HG02938 (cell line): ENCODE data around the gene GSTT2.
"Not testable (repeated sequence)": the region's sequence is repeated elsewhere in the genome, so short reads cannot be mapped to it uniquely, and the experiment has no call there.

Source experiments
- ATAC-seq: cut with Tn5 transposase; IDR thresholded peaks from one replicate; pipeline ENCODE4 v1.9.1; 2021; ENCODE audit warnings: mild to moderate bottlenecking, moderate library complexity; ENCODE audit not compliant: unreplicated experiment

Gene GSTT2

DNA sequence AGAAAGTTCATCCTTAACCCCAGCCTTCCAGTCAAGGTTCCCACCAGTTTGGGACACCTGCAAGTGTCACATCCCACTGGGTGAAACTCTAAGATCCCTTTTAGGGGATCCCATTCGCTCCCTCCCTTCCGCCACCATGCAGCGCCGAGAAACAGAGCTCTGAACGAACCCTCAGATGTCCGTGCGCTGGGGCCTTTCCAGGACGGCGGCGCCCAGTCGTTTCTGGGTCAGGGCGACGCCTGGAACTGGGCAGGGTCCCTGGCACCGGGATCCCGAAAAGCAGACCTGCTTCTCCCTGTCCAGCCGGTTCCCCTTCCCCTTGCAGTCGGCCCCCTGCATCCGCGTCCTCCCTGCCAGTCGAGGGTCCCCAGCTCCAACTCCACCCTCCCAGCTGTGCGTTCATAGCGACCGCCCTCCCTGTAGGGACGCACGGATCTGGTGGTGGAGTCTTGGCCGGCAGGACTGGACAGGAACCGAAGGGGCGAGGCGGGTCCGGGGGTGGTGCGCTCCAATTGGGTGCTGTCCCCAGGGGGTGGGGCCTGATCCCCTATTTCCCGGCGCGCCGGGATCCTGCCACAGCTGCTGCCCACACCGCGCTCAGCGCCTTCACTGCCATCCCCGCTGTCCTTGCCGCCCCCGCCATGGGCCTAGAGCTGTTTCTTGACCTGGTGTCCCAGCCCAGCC lies at the start of gene GSTT2:
Gene GSTT2 (plus strand): TSS at position 578 of the 684 bp plus-strand sequence.
- ATAC-seq: not testable (repeated sequence)

DNA sequence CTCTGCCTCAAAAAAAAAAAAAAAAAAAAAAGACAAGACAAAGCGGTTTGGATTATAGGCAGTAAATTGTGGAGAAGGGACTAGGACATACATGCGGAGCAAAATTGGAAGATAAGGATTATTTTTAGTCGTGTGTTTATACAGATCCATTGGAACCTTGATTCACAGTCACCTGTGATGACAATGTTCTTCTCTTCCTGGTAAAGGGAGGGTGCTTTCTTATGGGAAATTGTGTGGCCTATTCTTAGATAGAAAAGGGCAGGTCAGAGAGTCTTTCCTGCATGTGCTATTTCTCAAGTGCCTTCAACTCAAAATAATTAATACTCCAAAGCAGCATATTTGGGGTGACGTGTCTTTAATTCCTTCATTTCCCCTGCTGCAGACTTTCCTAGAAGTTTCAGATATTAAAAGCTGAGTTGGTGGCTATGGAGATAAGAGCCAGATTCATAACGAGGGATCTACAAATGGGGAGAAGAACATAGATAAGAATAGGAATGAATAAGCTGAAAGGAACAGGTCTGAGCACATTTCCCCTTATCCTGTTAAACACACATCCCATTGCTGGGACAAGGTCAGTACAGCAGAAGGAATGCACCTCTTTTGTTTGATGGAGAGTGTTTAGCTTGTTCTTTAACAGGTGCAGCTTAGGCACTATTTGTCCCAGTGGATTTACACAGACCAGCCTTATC lies 41.5 kb upstream of the GSTT2 start:
- ATAC-seq: no peak

DNA sequence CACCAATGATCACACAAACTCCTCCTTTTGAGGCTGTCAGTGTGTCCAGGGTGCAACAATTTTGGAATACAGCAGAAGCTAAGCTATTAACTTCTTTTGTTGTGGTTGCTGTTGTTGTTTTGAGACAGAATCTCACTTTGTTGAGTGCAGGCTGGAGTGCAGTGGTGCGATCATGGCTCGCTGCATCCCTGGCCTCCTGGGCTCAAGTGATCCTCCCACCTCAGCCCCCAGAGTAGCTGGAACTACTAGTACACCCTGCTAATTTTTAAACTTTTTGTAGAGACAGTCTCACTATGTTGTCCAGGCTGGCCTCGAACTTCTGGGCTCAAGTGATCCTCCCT lies 40.9 kb upstream of the GSTT2 start:
- no peak for ATAC-seq

DNA sequence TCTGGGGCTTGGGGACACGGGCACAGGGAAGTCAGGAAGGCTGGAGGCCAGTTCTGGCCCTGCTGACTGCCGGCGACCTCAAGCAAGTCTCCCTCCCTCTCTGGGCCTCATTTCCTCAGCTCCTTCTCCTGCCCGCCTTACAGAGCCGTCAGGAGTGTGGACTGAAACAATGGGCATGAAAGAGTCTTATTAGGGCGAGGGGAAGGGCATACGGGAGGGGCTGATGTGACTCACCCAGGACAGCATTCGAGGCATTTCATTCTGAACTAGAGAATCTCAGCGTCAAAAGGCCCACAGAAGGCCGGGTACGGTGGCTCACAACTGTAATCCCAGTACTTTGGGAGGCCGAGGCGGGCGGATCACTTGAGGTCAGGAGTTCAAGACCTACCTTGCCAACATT lies 39.8 kb upstream of the GSTT2 start:
- not testable (repeated sequence) for ATAC-seq

DNA sequence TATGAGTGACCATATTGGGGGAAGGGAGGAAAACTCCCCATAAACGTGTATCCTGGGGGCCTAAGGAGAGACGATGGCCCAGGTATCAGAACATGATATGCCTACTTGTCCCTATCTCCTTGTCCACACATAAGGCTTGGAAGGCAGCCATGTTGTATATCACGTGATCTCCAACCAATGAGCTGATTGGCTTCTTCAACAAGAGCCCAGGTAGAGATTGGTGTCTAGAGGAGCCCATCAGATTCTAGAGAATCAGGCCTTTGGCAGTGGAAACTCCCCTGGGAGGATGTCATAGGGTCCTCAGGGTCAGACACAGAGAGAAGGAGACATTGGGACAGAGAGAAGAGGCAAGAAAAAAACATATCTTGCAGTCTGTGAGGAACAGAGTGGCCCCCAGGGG lies 32.5 kb upstream of the GSTT2 start:
- not testable (repeated sequence) for ATAC-seq

DNA sequence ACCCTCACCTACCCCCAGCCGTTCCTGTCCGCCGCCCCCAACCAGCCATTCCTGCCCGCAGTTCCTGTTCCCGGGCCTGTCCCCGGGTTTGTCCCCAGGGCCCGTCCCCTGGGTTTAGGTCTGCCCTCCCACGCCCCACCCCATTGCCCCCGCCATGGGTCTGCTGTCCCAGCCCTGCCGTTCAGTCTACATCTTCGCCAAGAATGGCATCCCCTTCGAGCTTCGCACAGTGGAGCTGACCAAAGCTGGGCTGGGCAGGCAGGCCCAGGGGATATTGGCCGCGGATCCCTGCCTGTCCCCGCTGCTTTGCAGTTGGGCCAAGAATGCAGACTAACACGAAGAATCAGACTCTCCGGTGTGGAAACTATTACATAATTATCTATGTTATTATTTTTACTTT lies 30.2 kb upstream of the GSTT2 start:
- not testable (repeated sequence) for ATAC-seq

DNA sequence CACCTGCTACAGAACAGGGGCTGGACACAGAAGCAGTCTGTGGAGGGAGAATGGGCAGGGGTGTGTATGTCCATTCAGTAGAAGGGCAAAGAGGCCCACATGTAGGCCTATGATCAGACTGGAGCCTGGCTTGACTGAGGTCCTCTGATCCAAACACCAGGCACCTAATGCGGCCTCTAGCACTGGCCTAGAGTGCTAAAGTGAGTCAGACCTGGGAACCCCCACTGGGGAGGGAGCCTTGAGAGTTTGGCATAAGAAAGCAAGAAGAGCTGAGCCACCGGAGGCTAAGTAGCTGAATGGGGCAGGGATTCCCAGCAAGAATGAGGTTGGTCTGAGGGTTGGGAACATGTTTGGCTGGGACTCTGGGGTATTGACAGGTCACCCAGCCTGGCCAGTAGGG lies 28.6 kb upstream of the GSTT2 start:
- not testable (repeated sequence) for ATAC-seq

DNA sequence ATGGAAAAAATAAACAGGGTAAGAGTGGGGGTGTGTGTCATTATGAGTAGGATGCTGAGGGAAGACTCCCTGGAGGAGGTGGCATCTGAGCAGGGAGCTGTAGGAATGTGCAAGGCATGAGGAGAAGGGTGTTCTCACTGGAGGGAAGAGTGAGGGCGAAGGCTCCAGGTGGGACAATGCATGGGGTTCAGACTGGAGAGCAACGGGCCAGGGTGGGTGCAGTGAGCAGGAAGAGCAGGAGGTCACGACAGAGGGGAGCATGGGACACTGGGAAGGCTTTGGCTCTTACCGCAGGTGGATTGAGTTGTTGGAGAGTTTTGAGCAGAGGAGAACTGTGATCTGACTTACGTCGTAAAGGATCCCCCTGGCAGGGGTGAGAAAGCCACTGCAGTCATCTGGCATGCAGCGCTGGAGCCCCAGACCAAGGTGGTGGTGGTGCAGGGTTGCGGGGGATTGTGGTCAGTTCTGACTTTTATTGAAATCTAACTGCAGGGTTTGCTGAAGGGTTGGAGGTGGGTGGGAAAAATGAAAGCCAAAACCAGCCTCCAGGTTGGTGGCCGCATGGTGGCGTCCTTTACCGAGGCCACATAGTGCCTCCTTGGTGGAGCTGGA lies 27.0 kb upstream of the GSTT2 start:
- not testable (repeated sequence) for ATAC-seq

DNA sequence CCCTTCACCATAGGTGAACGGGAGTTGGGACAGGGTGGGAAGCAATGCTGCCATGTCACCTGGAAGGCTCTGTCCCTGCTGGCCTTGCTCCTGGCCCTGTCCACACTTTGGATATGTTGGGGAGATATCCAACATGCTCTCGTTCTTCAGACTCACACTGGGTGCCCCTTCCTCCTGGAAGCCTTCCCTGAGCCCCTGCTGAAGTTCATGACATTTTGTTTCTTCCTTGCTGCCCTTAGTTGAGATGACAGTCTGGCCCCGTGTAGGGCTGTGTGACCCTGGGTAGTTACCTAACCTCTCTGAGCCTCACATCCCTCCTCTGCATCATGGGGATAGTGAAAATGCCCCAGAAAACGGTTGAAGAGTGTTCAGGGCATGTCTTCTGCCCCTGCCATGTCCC lies 26.4 kb upstream of the GSTT2 start:
- ATAC-seq: not testable (repeated sequence)

DNA sequence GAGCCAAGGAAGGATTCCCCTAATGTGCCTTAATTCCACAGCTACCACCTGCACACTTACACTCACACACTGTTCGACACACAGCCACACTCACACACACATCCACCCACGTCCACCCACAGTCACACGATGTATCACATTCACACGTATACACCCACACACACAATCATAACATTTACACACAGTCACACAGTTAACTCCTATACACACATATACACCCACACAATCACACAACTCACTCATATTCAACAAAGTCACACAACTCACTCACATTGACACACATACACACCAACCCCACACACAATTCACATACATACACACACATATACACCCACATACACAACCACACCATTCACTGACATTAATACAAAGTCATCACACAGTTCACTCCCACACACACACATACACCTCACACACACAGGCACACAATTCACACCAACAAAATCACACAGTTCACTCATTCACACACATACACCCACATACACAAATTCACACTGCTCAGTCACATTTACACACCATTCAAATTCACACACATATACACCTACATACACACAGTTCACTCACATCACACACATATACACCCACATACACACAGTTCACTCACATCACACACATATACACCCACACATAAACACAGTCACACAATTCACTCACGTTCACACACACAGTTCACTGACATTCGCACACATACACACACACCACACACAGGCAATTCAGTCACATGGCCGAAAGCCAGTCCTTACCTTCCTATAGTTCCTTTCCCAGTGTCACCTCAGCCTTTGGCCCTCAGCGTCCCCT lies 25.5 kb upstream of the GSTT2 start:
- ATAC-seq: not testable (repeated sequence)

DNA sequence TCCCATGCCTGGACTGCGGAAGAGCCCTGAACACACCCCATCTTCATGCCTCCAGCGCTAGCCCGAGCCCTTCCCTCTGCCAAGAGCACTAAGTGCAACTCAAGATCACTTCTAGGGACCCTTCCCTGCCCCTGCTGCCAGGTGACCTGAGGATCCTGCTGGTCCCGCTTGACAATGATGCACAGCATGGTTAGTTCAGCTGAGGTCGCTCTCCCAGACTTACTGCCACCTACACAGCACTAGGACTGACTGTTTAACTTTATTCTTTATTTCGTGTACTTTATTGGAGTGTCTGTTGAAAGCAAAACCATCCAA lies 25.0 kb upstream of the GSTT2 start:
- ATAC-seq: not testable (repeated sequence)

DNA sequence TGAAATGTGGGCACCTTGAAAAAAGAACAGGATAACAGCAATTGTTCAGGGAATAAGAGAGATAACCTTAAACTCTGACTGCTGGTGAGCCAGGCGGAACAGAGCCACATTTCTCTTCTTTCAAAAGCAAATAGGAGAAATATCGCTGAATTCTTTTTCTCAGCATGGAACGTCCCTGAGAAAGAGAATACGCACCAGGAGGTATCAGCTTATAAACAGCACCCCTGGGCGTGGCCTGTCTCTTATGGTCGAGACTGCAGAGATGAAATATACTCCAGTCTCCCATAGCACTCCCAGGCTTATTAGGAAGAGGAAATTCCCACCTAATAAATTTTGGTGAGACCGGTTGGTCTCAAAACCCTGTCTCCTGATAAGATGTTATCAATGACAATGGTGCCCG lies 24.0 kb upstream of the GSTT2 start:
- ATAC-seq: not testable (repeated sequence)

DNA sequence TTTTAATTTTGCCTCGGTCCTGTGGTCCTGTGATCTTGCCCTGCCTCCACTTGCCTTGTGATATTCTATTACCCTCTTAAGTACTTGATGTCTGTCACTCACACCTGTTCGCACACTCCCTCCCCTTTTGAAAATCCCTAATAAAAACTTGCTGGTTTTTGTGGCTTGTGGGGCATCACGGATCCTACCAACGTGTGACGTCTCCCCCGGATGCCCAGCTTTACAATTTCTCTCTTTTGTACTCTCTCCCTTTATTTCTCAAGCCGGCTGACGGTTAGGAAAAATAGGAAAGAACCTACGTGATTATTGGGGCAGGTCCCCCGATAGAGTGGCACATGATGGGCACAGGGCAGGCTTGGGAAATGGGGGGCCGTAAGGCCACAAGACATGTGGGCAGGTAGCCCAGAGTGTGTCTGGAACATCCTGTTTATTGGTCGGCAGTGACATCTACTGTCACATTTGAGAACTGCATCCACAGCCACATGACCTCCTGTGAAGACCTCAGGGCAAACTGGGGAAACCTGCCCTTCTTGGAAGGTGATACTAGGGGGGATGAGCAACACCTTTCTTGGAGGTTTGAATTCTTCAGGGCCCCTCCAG lies 23.5 kb upstream of the GSTT2 start:
- ATAC-seq: not testable (repeated sequence)

DNA sequence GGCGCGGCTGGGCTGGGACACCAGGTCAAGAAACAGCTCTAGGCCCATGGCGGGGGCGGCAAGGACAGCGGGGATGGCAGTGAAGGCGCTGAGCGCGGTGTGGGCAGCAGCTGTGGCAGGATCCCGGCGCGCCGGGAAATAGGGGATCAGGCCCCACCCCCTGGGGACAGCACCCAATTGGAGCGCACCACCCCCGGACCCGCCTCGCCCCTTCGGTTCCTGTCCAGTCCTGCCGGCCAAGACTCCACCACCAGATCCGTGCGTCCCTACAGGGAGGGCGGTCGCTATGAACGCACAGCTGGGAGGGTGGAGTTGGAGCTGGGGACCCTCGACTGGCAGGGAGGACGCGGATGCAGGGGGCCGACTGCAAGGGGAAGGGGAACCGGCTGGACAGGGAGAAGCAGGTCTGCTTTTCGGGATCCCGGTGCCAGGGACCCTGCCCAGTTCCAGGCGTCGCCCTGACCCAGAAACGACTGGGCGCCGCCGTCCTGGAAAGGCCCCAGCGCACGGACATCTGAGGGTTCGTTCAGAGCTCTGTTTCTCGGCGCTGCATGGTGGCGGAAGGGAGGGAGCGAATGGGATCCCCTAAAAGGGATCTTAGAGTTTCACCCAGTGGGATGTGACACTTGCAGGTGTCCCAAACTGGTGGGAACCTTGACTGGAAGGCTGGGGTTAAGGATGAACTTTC lies 18.7 kb upstream of the GSTT2 start, which contains the start of gene GSTT2B:
Gene GSTT2B (minus strand): TSS at position 112 of the 688 bp plus-strand sequence. CDS start 64 bp downstream, at position 48.
- not testable (repeated sequence) for ATAC-seq

DNA sequence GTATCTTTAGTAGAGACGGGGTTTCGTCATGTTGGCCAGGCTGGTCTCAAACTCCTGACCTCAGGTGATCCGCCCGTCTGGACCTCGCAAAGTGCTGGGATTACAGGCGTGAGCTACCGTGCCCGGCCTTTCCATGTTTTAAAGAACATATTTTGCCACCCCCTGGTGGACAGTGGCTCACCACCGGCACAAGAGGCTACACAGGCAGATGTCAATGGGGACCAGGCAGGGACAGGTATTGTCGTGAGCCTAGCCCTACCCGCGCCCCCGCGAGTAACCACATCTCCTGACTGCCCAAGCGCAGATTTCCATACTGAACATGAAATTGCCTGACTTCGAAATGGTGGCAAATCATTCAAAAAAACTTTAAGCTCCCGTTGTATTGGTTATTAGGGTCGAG lies 13.8 kb upstream of the GSTT2 start:
- peak; percentile 34 for ATAC-seq

DNA sequence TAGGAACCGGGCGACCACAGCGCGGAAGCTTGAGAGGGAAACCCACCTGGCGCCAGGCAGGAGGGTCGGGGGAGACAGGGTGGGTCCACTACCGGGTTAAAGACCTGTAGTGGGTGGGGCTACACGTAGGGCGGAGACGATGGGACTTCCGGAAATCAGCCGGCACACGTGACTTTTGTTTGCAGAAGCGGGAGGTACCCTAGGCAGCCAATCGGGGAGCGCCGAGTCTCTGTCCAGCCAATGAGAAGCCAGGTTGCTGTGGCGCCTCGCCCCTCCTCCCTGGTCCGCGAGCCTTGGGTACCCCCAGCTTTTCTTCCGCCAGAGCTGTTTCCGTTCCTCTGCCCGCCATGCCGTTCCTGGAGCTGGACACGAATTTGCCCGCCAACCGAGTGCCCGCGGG lies 13.4 kb upstream of the GSTT2 start, which contains the start of gene DDTL:
Gene DDTL (plus strand): TSS at position 321 of the 400 bp plus-strand sequence. CDS start 27 bp downstream, at position 348.
- peak; percentile 78 for ATAC-seq

DNA sequence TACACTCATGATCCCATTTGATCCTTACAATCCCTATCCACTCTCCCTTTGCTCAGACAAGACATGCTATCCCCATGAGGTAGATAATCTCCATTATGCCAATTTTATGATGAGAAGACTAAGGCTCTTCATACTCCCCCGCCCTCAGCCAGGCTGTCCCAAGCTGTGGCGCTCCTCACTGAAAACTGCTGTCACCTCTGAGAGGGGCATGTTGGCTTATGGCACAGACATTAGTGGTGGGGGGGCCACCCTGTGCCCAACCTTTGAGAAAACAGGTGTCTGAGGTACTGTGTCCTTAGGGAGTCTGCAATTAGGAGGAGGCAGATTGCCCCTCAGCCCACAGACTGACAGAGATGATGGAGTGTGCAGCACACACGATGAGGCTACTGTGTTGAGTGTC lies 10.9 kb upstream of the GSTT2 start:
- no peak for ATAC-seq

DNA sequence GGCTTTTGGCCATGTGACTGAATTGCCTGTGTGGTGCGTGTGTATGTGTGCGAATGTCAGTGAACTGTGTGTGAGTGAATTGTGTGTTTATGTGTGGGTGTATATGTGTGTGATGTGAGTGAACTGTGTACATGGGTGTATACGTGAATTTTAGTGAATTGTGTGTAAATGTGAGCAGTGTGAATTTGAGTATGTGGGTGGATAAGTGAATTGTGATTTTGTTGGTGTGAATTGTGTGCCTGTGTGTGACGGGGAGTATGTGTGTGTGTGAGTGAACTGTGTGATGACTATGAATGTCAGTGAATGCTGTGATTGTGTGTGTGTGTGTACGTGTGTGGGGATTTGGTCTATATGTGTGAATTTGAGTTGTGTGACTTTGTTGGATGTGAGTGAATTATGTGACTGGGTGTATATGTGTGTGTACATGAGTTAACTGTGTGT lies 9.7 kb upstream of the GSTT2 start:
- no peak for ATAC-seq

DNA sequence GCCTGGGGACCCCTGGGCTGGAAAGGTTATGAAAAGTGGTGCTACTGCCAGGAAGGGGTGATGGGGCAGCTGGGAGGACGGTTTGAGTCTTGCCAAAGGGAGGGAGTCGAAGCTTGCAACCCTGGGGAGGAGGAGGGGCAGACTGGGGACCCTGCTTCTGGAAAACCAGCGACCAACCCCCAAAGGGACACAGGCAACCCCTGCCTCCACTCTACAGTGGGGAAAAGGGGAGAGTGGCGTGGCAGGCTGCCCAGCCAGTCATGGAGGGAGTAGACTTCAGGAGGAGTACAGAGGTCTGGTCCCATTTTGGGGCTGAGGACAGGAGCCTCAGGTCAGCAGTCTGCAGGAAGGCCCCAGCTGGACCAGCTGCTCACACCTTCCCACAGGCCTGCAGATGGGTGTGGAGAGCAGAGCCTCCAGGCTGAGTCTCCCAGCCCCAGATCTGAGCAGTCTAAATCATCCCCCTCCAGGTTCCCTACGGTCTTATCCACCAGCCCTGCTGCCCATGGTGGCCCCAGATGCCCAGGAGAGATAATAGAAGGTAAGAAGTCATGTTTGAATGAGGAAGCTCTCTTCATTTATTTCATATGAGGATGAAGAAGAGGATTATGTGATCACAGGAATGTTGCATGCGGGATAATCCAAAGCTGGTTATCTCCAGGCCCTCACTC lies 9.0 kb upstream of the GSTT2 start:
- no peak for ATAC-seq

DNA sequence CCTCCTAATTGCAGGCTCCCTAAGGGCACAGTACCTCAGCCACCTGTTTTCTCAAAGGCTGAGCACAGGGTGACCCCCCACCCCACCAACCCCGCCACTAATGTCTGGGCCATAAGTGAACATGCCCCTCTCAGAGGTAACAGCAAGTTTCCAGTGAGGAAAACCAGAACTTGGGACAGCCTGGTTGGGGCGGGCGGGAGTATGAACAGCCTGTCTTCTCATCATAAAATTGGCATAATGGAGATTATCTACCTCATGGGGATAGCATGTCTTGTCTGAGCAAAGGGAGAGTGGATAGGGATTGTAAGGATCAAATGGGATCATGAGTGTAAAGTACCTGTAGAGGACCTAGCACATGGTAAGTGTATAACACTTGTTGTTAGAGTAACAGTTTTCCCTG lies 8.0 kb upstream of the GSTT2 start:
- not testable (repeated sequence) for ATAC-seq
